ENCODE measurements around the gene NUDT1. TPM values are rescaled to one million over a fixed set of nuclear protein-coding genes. Genes with fewer than 3 reads are reported as not detected.

The NUDT1 gene
- total RNA-seq, 3 donors from 2014 or later, result 83.7 to 105 (median 96.8) TPM

DNA sequence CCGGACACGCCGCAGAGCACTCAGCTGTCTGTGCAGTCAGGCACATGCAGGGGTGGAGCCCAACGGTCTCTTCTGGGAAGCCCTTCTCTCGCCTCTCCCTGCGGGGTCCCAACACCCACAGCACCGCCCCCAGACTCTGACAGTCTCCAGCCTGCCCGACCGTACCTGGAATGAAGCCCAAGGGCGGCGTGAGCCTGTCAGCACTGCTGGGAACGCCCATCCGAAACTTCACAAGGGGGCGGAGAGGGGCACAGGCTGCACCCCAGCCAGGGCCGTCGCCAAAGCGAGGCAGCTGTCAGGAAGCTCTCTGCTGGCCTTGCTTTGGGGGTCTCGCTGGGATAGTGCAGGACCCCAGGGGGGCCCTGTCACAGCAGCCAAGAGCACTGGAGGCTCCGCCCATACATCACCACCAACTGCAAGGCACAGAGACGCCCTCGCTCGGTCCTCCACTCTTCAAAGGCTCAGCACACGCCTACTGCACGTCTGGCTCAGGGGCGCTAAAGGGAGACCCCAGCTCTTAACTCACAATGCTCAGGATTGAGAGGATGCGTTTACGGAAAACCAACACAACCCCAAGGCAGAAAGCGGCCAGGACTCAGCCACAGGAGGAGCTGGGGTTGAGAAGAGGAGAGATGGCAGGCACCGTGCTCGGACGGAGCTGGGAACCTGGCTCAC lies 40.2 kb upstream of the NUDT1 start:
- Mint-ChIP-seq H3K9me3 (no peaks in the 10 kb centered on the region), H3K27me3 (ENCODE audit: low read depth) (no peaks in the 10 kb centered on the region), H3K4me1 (ENCODE audit: low read depth) (no peaks in the 10 kb centered on the region), H3K4me3 (no peak overlapping the region), H3K36me3 (ENCODE audit: insufficient read depth) (peaks cover 22% of the 10 kb centered on the region)
- ATAC-seq (no peak), DNase-seq (no peak)

- H3K9me3 Mint-ChIP-seq, result no peaks in the 10 kb centered on the region
- peaks cover 16% of the 10 kb centered on the region for H3K36me3 Mint-ChIP-seq (ENCODE audit: insufficient read depth)
- H3K27me3 Mint-ChIP-seq (ENCODE audit: low read depth), result no peaks in the 10 kb centered on the region
- ATAC-seq (no peak), DNase-seq (no peak)
- H3K4me3 Mint-ChIP-seq, result no peak overlapping the region
- H3K4me1 Mint-ChIP-seq (ENCODE audit: low read depth), result no peaks in the 10 kb centered on the region
Observed at GRCh38 chr7:2202361-2202761, 39.7 kb upstream of the NUDT1 start.

DNA sequence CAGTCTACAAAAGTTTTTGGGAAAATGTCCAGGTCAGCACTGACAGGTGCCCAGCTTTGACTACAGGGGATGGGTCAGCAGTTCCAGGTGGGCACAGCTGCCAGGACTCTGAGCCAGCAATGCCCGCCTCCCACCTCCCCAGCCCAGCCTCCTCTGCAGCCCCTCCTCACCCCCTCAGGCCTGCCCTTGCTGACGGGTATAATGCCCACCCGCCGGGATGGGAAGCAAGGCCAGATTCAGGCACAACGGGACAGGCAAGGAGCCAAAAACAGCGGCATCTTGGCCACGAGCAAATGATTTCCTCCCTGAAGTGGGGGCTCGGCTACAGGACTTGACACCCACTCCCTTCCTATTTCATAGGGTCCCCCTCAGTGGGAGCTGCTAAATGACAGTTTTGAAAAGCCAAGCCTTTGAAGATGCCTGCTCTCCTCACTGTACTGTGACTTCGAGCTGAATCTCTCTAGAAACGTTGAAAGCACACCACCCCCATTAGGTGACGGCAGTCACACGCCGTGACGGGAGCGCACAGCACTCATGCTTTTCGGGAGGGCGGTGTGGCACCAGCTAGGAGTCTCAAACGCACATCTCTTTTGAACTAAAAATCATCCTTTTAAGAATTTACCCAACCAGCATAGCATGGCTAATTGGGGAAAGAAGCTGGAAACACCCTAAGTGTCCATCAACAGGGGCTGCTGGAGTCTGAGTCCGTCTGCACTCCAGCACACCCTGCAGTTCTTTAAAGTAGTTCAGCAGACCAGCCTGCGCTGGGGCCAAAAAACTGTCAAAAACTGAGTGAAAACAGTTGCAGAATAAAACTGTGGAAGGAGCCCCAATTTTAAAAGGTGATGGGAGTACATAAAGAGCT lies 38.9 kb upstream of the NUDT1 start:
- no peaks in the 10 kb centered on the region for H3K9me3 Mint-ChIP-seq
- no peaks in the 10 kb centered on the region for H3K27me3 Mint-ChIP-seq (ENCODE audit: low read depth)
- peak; percentile 1 for DNase-seq
- no peak overlapping the region for H3K4me3 Mint-ChIP-seq
- no peak for ATAC-seq
- peaks cover 13% of the 10 kb centered on the region for H3K36me3 Mint-ChIP-seq (ENCODE audit: insufficient read depth)
- H3K4me1 Mint-ChIP-seq (ENCODE audit: low read depth), result no peaks in the 10 kb centered on the region

GRCh38 chr7:2203766-2204300 lies 38.2 kb upstream of the NUDT1 start:
- Mint-ChIP-seq H3K4me1 (ENCODE audit: low read depth) (no peaks in the 10 kb centered on the region), H3K36me3 (ENCODE audit: insufficient read depth) (peaks cover 15% of the 10 kb centered on the region), H3K4me3 (no peak overlapping the region), H3K9me3 (no peaks in the 10 kb centered on the region), H3K27me3 (ENCODE audit: low read depth) (no peaks in the 10 kb centered on the region)
- ATAC-seq (no peak), DNase-seq (no peak)

- Mint-ChIP-seq H3K36me3 (ENCODE audit: insufficient read depth) (peaks cover 15% of the 10 kb centered on the region), H3K27me3 (ENCODE audit: low read depth) (no peaks in the 10 kb centered on the region), H3K4me3 (no peak overlapping the region), H3K9me3 (no peaks in the 10 kb centered on the region), H3K4me1 (ENCODE audit: low read depth) (no peaks in the 10 kb centered on the region)
- DNase-seq (no peak), ATAC-seq (no peak)
Observed at GRCh38 chr7:2204446-2204845, 37.6 kb upstream of the NUDT1 start.

DNA sequence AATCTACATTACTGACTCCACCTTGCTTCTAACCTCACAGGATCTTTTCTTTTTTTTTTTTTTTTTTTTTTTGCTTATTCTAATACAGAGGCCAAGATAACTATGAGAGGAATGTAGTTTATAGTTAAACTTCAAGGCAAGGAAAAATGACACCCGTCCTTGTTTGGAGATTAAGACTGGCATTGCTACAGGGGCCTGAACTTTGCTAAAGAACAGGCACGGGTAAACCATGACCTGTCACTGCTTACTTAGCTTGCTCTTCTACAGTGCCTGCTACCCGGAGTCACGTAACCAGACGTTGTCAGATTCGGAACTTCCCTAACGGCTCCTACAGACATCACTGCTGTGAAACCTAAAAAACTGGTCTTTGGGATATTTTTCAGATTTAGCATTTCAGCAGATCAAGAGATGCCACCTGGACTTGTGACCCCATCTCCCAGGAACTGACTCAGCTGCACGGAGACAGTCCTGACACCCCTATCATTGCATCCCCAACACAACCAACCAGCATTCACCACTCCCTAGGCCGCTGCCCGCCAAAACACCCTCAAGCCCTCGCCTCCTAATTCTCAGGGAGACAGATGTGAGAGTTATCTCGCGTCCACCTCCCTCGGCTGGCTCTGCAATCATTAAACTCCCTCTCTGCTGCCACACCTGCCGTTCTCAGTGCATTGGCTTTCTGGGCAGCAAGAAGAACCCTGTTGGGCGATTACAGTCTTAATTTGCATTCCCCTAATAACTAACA lies 36.8 kb upstream of the NUDT1 start:
- Mint-ChIP-seq H3K27me3 (ENCODE audit: low read depth) (no peaks in the 10 kb centered on the region), H3K4me1 (ENCODE audit: low read depth) (no peaks in the 10 kb centered on the region), H3K4me3 (no peak overlapping the region), H3K36me3 (ENCODE audit: insufficient read depth) (peaks cover 11% of the 10 kb centered on the region), H3K9me3 (no peaks in the 10 kb centered on the region)
- no peak for ATAC-seq
- no peak for DNase-seq

DNA sequence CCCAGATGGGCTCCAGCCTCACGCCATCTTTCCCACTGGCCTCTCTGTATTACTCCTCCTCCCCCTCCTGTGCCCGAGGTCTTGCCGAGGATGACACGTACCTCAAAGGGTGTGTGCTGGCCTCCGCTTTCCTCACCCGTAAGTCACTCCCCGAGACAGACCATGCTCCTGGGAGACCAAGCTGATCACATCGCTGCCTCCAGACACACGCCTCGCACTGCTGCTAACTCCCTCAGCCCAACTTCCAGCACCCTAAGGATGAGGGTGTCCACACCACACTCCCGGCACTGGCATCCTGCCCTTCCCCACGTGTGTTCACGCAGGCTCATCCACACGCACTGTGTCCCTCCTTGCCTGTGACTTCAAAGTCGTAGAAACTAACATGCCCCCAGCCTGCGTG lies 33.3 kb upstream of the NUDT1 start:
- H3K27me3 Mint-ChIP-seq (ENCODE audit: low read depth), result no peaks in the 10 kb centered on the region
- ATAC-seq (no peak), DNase-seq (no peak)
- no peak overlapping the region for H3K4me3 Mint-ChIP-seq
- H3K4me1 Mint-ChIP-seq (ENCODE audit: low read depth), result no peaks in the 10 kb centered on the region
- H3K36me3 Mint-ChIP-seq (ENCODE audit: insufficient read depth), result peaks cover 16% of the 10 kb centered on the region
- no peaks in the 10 kb centered on the region for H3K9me3 Mint-ChIP-seq

DNA sequence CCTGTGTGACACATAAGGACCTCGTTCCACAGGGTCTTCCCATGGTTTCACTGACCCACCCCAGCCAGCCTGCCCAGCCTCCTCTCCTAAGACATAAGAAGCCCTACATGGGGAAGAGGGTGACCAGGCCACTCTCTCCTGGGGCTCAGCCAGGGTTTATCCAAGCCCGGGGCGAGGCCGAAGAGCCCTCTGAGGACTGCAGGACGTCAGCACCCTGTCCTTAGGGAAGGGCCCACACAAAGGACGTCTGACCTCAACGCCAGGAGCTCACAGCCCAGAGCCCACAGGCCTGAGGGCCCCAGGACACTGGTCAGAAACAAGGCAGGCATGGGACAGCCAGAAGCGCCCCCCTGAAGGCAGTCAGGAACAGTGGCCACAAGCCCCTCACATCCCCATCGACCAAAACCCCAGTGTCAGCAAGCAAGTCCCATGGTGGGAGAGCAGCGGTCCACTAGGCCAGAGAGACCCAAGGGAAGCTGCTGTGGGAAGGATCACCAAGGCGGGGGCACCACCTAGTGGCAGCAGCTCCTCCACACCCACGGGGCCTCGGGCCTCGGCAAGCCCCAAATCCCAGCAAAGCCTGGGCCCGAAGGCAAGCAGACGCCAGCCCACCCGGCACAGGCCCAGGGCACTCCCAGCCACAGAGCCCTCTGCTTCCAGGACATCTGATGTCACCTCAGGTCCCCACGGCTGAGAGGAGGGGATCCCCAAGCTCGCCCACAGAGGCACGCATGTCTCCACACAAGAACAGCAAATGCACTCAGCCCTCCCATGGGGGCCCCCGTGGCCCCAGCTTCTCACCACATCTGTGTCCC lies 32.7 kb upstream of the NUDT1 start:
- H3K36me3 Mint-ChIP-seq (ENCODE audit: insufficient read depth), result peaks cover 20% of the 10 kb centered on the region
- ATAC-seq, result peak; percentile 46 to 62

DNA sequence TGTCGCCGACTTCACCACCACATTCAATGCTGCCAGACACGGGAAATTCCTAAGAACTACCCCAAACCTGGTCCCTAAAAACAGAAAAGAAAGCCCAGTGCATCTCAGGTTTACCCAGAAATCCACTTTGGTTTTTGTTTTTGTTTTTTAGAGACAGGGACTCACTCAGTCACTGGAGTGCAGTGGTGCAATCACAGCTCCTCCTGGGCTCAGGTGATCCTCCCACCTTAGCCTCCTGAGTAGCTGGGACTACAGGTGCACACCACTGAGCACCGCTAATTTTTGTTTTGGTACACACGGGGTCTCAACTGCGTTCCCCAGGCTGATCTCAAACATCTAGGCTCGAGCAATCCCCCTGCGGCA lies 32.1 kb upstream of the NUDT1 start:
- Mint-ChIP-seq H3K4me1 (ENCODE audit: low read depth) (peaks cover 2% of the 10 kb centered on the region), H3K4me3 (no peak overlapping the region), H3K27me3 (ENCODE audit: low read depth) (no peaks in the 10 kb centered on the region), H3K9me3 (no peaks in the 10 kb centered on the region), H3K36me3 (ENCODE audit: insufficient read depth) (peaks cover 23% of the 10 kb centered on the region)
- ATAC-seq (no peak), DNase-seq (no peak)

More for the DNA sequence above, 32.7 kb upstream of the NUDT1 start:
- Mint-ChIP-seq H3K9me3 (no peaks in the 10 kb centered on the region), H3K4me1 (ENCODE audit: low read depth) (no peaks in the 10 kb centered on the region), H3K27me3 (ENCODE audit: low read depth) (no peaks in the 10 kb centered on the region), H3K4me3 (no peak overlapping the region)
- peak; percentile 37 for DNase-seq

GRCh38 chr7:2210551-2211258 lies 31.3 kb upstream of the NUDT1 start:
- ATAC-seq, result no peak
- H3K9me3 Mint-ChIP-seq, result no peaks in the 10 kb centered on the region

GRCh38 chr7:2211259-2211880 lies 30.7 kb upstream of the NUDT1 start:
- DNase-seq (no peak), ATAC-seq (no peak)
- Mint-ChIP-seq H3K4me1 (ENCODE audit: low read depth) (peaks cover 6% of the 10 kb centered on the region), H3K36me3 (ENCODE audit: insufficient read depth) (peaks cover 32% of the 10 kb centered on the region), H3K4me3 (no peak overlapping the region), H3K9me3 (no peaks in the 10 kb centered on the region), H3K27me3 (ENCODE audit: low read depth) (no peaks in the 10 kb centered on the region)

More at GRCh38 chr7:2210551-2211258, 31.3 kb upstream of the NUDT1 start:
- Mint-ChIP-seq H3K27me3 (ENCODE audit: low read depth) (no peaks in the 10 kb centered on the region), H3K36me3 (ENCODE audit: insufficient read depth) (peaks cover 28% of the 10 kb centered on the region), H3K4me1 (ENCODE audit: low read depth) (peaks cover 6% of the 10 kb centered on the region), H3K4me3 (no peak overlapping the region)
- DNase-seq, result no peak

DNA sequence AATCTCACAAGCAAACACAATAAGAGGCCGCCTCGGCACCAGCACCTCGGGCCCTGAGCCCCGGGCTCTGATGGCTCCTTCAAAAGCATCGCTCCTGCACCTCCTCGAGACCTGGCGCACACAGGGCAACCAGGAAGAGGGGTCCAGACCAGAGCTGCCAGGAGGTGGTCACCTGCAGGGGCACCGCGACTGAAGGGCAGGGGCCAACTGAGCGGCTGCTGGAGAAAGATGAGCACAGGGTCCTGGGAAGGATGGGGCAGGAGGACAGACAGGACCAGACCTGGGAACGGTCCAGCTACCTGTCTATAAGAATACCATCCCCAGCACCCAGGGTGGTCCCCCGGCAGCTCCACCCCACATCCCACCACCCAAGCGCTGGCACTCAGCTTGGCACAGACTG lies 30.1 kb upstream of the NUDT1 start:
- Mint-ChIP-seq H3K4me3 (no peak overlapping the region), H3K27me3 (ENCODE audit: low read depth) (no peaks in the 10 kb centered on the region), H3K36me3 (ENCODE audit: insufficient read depth) (peaks cover 35% of the 10 kb centered on the region), H3K4me1 (ENCODE audit: low read depth) (peaks cover 6% of the 10 kb centered on the region), H3K9me3 (no peaks in the 10 kb centered on the region)
- DNase-seq (no peak), ATAC-seq (no peak)

- no peak for DNase-seq
Observed at GRCh38 chr7:2212906-2213305, 29.1 kb upstream of the NUDT1 start.

More at GRCh38 chr7:2212906-2213305, 29.1 kb upstream of the NUDT1 start:
- Mint-ChIP-seq H3K36me3 (ENCODE audit: insufficient read depth) (peaks cover 42% of the 10 kb centered on the region), H3K4me3 (no peak overlapping the region), H3K9me3 (no peaks in the 10 kb centered on the region), H3K4me1 (ENCODE audit: low read depth) (peaks cover 6% of the 10 kb centered on the region), H3K27me3 (ENCODE audit: low read depth) (no peaks in the 10 kb centered on the region)
- no peak for ATAC-seq
